Left ventricle myocardium inferior (tissue), 1 donor: ENCODE measurements around the gene EFNA1. TPM values are rescaled to one million over a fixed set of nuclear protein-coding genes. Genes with fewer than 3 reads are reported as not detected.
"Not testable (repeated sequence)": the region's sequence is repeated elsewhere in the genome, so short reads cannot be mapped to it uniquely, and the experiment has no call there.

ENCODE experiments used
- DNase-seq: peaks from one replicate; pipeline ENCODE4 v3.0.0-alpha.2; 2020
- H3K27ac ChIP-seq: fragments of 200-600 bp; replicated peaks from 2 replicates; pipeline ENCODE4 v1.8.0; 2021
- H3K27me3 ChIP-seq: fragments of 200-600 bp; 2 replicates; pipeline ENCODE4 v1.8.0; 2021; ENCODE audit warnings: low read depth
- H3K36me3 ChIP-seq: fragments of 200-600 bp; 2 replicates; pipeline ENCODE4 v1.8.0; 2021
- H3K4me1 ChIP-seq: fragments of 200-600 bp; 2 replicates; pipeline ENCODE4 v1.8.0; 2021
- H3K4me3 ChIP-seq: fragments of 200-600 bp; 2 replicates; pipeline ENCODE4 v1.8.0; 2021; ENCODE audit warnings: mild to moderate bottlenecking, moderate library complexity
- H3K9me3 ChIP-seq: fragments of 200-600 bp; replicated peaks from 2 replicates; pipeline ENCODE4 v1.8.0; 2021
- CTCF ChIP-seq: fragments of 200-600 bp; IDR thresholded peaks from 2 replicates; pipeline ENCODE4 v1.8.0; 2021; ENCODE audit warnings: antibody characterized with exemption, mild to moderate bottlenecking, borderline replicate concordance
- intact Hi-C: fragments of 100-400 bp; cut with micrococcal nuclease; formaldehyde crosslinking; loops from one replicate; pipeline ENCODE4 v1.11.0; 2022
- total RNA-seq: library from RNA; stranded (reverse); fragmentation: NEBNext Ultra II Directional; extraction: Animal tissue kit (Norgen Biotek cat#: 25700); gene quantifications from one replicate; pipeline ENCODE4 v1.2.1, GENCODE V29; 2021
- donor health status: DM: no; HTN: yes; CAD: no; lungs with severe emphysema.

Gene EFNA1
- total RNA-seq, 1 donor from 2014 or later: 42.9 TPM

- no peak for TF ChIP-seq CTCF
- no peaks in the 10 kb centered on the region for H3K9me3 ChIP-seq
- no peaks in the 10 kb centered on the region for H3K36me3 ChIP-seq
- H3K27me3 ChIP-seq: no peaks in the 10 kb centered on the region
- DNase-seq: no peak
- intact Hi-C loops: no loop called here
- H3K27ac ChIP-seq: no peak overlapping the region
- H3K4me1 ChIP-seq: no peaks in the 10 kb centered on the region
- H3K4me3 ChIP-seq: no peak overlapping the region
Measured at GRCh38 chr1:155158991-155159390, 31.3 kb downstream of the EFNA1 start.

- peaks cover under 1% of the 10 kb centered on the region for H3K4me1 ChIP-seq
Measured at GRCh38 chr1:155160128-155160527, 32.5 kb downstream of the EFNA1 start.

GRCh38 chr1:155162631-155163030 is 35.0 kb downstream of the EFNA1 start:
- H3K36me3 ChIP-seq, H3K27ac ChIP-seq, DNase-seq, intact Hi-C loops, H3K4me3 ChIP-seq, H3K9me3 ChIP-seq, H3K27me3 ChIP-seq: not testable (repeated sequence)
- peaks cover 25% of the 10 kb centered on the region for H3K4me1 ChIP-seq

More at GRCh38 chr1:155160128-155160527, 32.5 kb downstream of the EFNA1 start:
- intact Hi-C loops: no loop called here
- H3K9me3 ChIP-seq: peaks cover 7% of the 10 kb centered on the region
- H3K27me3 ChIP-seq: no peaks in the 10 kb centered on the region
- no peak for DNase-seq
- no peak overlapping the region for H3K4me3 ChIP-seq
- no peak for TF ChIP-seq CTCF
- no peaks in the 10 kb centered on the region for H3K36me3 ChIP-seq
- H3K27ac ChIP-seq: no peak overlapping the region

- H3K27ac ChIP-seq, H3K36me3 ChIP-seq, intact Hi-C loops, DNase-seq, H3K27me3 ChIP-seq, H3K9me3 ChIP-seq, H3K4me3 ChIP-seq: not testable (repeated sequence)
- H3K4me1 ChIP-seq: peaks cover 30% of the 10 kb centered on the region
Measured at GRCh38 chr1:155163785-155164184, 36.1 kb downstream of the EFNA1 start.

GRCh38 chr1:155164625-155165024 is 36.9 kb downstream of the EFNA1 start:
- peaks cover 11% of the 10 kb centered on the region for H3K36me3 ChIP-seq
- not testable (repeated sequence) for H3K4me3 ChIP-seq, H3K27me3 ChIP-seq, DNase-seq, H3K9me3 ChIP-seq, H3K27ac ChIP-seq
- intact Hi-C loops: loop anchor here (5.0 kb wide), 1 partner anchor 72 kb away; no protein-coding TSS in a partner anchor
- peaks cover 30% of the 10 kb centered on the region for H3K4me1 ChIP-seq

- intact Hi-C loops: loop anchor here (5.0 kb wide), 1 partner anchor 74 kb away; no protein-coding TSS in a partner anchor
Measured at GRCh38 chr1:155166051-155166470, 38.4 kb downstream of the EFNA1 start.

More at GRCh38 chr1:155166051-155166470, 38.4 kb downstream of the EFNA1 start:
- Histone ChIP-seq H3K4me3 (peak overlapping the region; percentile 47), H3K9me3 (peaks cover 7% of the 10 kb centered on the region), H3K27me3 (no peaks in the 10 kb centered on the region), H3K27ac (peak overlapping the region; percentile 90), H3K36me3 (peaks cover 23% of the 10 kb centered on the region), H3K4me1 (peaks cover 31% of the 10 kb centered on the region)
- DNase-seq: no peak
- TF ChIP-seq CTCF: no peak
